Epithelial cell of proximal tubule (primary cell): Measurements from ENCODE around the gene ACSL3. TPM values are rescaled to one million over a fixed set of nuclear protein-coding genes. Genes with fewer than 3 reads are reported as not detected.

ENCODE experiments used
- DNase-seq: peaks from one replicate; pipeline ENCODE4 v3.0.0-alpha.2; 2011; ENCODE audit warnings: low read depth
- H3K4me3 ChIP-seq: 2 replicates; pipeline ENCODE4 v1.5.1; 2011; ENCODE audit warnings: low read depth, mild to moderate bottlenecking, low read length
- total RNA-seq: library from RNA; depleted of rRNA; stranded (reverse); fragments of >200 nt; gene quantifications from 2 replicates; pipeline ENCODE4 v1.2.3, GENCODE V29; 2015
- TF ChIP-seq, protein P1 (sequence below): conservative IDR thresholded peaks from 2 replicates; pipeline ENCODE4 v1.5.1; 2012; ENCODE audit warnings: low read depth, mild to moderate bottlenecking, low read length

The ACSL3 gene
- total RNA-seq = 66.8 and 87.9 TPM in 2 replicates

DNA sequence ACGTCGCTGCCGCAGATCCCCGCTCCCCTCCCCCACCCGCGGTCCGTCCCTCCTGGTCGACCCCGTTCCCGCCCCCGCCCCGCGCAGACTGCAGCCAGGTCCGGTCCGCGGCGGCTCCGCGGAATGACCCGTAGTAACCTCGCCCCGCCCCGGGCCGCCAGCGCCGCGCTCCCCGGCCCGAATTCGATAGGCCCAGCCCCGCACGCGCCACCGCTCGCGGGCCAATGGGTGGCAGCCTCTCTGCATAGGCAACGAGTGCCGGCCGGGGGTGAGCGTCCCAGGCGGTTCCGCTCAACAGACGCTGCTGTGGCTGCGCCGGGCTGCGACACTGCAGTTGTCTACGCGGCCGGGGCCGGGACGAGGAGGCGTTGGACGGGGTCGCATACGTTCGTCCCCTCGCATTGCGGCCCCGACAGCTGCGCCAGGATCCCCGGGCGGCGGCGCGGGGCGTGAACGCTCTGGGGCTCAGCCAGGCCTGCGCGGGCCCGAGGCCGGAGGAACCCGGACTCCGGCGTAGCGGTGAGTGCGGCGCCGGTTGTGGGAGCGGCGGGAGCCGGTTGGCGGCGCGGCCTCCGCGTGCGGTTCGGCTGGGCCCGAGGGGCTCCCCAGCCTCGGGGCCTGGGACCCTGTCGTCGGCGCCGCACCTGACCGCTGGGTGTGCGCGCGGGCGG, at the start of gene ACSL3:
Gene ACSL3 (plus strand): TSS at position 297 of the 671 bp plus-strand sequence. CDS start 47,737 bp downstream, outside the sequence.
- TF ChIP-seq, protein P1, sequence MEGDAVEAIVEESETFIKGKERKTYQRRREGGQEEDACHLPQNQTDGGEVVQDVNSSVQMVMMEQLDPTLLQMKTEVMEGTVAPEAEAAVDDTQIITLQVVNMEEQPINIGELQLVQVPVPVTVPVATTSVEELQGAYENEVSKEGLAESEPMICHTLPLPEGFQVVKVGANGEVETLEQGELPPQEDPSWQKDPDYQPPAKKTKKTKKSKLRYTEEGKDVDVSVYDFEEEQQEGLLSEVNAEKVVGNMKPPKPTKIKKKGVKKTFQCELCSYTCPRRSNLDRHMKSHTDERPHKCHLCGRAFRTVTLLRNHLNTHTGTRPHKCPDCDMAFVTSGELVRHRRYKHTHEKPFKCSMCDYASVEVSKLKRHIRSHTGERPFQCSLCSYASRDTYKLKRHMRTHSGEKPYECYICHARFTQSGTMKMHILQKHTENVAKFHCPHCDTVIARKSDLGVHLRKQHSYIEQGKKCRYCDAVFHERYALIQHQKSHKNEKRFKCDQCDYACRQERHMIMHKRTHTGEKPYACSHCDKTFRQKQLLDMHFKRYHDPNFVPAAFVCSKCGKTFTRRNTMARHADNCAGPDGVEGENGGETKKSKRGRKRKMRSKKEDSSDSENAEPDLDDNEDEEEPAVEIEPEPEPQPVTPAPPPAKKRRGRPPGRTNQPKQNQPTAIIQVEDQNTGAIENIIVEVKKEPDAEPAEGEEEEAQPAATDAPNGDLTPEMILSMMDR = no peak
- peak within 1 kb of the TSS; percentile 94 for H3K4me3 ChIP-seq
- DNase-seq = no peak

DNA sequence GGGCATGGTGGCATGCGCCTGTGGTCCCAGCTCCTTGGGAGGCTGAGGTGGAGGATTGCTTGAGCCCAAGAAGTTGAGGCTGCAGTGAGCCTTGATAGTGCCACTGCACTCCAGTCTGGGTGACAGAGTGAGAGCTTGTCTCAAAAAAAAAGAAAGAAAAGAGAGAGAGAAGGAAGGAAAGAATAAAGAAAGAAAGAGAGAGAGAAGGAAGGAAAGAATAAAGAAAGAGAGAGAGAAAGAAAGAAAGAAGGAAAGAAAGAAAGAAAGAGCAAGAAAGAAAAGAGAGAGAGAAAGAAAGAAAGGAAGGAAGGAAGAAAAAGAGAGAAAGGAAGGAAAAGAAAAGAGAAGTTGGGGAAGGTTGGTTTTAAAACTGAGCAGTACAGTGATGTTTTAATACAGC, 49.0 kb upstream of the ACSL3 start:
- TF ChIP-seq, protein P1 = no peak
- H3K4me3 ChIP-seq = no peak overlapping the region
- no peak for DNase-seq

DNA sequence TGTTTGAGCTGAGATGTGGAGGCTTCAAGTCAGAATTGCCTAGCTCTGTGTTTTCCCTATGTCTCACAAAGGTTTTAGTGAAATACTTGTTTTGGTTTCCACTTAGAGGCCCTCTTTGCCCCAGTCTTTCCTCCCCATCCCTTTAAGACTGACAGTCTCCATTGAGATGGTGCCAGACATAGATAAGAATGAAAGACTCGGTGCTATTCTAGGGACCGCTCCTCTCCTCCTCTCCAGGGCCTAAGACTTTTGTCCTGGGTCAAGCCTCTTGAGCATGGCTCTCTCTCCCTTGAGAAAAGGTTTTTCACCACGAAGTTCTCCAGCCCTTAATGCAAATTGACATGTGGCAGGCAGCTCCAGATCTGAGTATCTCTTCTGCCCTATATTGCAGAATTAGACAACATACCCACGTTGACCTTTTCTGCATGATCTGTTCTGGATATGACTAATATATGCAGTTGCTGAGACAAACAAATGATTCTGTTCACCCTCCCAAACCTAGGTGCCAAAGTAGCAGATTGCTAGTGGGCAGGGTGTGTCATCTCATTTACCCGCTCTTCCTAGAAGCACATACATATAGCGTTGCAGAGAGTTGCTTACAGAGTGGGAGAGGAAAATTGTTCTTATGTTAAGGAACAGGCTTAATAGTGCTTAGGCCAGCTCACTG, 47.5 kb upstream of the ACSL3 start:
- no peak overlapping the region for H3K4me3 ChIP-seq
- TF ChIP-seq, protein P1 = no peak
- DNase-seq = no peak

DNA sequence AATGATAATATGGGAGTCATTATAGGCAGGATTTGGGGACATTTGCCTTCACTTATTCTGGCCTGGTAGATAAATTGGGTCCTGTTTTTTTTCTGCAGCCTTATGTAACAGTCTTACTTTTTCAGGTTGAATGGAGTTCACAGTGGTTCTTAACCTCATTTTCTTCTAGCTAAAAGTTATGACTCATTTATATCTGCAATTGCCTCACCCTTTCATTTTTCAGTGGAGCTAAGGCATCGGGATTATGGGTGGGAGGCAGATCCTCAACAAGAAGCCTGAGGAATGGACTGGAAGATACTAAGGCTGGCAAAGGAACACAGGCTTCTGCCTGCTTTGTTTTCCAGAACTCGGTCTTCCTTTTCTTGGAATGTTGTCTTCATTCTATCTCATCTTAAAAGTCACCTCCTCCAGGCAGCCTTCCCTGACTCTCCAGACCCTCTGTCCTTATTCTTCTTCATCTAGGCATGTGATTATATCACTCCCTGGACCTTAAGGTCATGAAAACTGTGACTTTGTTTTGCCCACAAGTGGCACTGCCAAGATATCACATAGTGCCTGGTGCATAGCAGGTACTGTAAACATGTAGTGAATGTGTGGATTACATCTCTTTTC, 41.0 kb upstream of the ACSL3 start:
- no peak overlapping the region for H3K4me3 ChIP-seq
- DNase-seq = no peak
- TF ChIP-seq, protein P1 = no peak

DNA sequence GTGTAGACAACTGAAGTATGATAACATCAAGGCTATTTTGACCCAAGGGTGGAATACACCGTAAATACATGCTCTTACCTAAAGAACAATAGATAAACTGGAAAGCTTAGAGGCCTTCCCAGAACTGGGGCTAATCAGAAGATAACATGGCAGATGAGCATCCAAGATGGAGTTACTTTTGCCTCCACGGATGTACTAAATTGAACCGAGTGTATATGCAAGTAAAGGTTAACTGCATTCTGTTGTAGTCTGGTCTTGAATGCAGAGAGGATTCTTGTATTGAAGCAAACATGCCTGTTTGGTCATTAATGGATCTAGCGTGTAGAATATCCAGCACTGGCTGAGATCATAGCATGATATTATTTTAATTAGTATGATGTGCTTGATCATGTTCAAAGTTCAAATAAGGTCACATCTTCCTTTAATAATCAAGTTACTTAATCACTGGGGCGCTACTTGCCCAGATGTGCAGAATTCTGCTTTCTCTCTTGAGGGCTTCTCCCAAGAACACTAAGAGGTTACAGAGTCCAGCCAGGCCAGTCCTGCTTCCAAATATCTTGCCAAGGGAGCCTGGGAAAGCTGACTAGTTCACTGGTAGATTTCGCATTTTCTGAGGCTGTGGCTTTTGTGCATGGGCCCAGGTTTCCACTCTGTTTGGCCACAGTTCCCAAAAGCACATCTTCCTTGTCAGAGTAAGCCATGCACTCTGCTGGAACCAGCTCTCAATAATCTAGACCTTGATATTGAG, 37.5 kb upstream of the ACSL3 start:
- DNase-seq = no peak
- TF ChIP-seq, protein P1 = no peak

DNA sequence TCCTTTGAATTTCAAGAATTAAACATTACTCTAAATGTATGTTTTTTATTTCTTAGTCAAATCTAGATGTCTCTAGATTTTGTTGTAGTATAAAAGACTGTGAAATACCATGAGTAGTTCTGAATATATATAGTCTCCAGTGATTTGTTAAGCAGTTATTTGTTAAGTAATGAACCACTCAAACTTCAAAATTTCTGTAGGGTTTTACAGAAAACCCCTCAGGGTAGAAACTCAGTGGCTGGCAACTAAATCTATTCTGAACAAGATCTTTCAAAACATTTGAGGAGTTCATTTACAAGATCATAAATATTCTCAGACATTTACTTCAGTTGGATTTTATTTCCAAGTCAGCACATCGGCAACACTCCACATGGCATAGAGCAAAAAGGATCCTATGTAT, 35.8 kb upstream of the ACSL3 start:
- DNase-seq = no peak
- no peak overlapping the region for H3K4me3 ChIP-seq
- TF ChIP-seq, protein P1 = no peak

More for the DNA sequence above, 37.5 kb upstream of the ACSL3 start:
- no peak overlapping the region for H3K4me3 ChIP-seq
